ENCODE results near the gene TMCC1. TPM values are rescaled to one million over a fixed set of nuclear protein-coding genes. Genes with fewer than 3 reads are reported as not detected.
"Not testable (repeated sequence)": the region's sequence is repeated elsewhere in the genome, so short reads cannot be mapped to it uniquely, and the experiment has no call there.

TMCC1 gene
- total RNA-seq, 6 experiments from 2014 or later, result 21.7 to 124 (median 25.2) TPM

GRCh38 chr3:129683201-129683600, 210.3 kb downstream of the TMCC1 start:
- Histone ChIP-seq H3K36me3 (no peaks in the 10 kb centered on the region), H3K27me3 (no peaks in the 10 kb centered on the region), H3K4me1 (peaks cover 0 to 20% (median 5%) of the 10 kb centered on the region in 4 donors), H3K27ac (no peak overlapping the region), H3K9me3 (no peaks in the 10 kb centered on the region), H3K4me3 (no peak overlapping the region)
- TF ChIP-seq POLR2A (IDR thresholded peaks at IDR 0.05), result no peak
- TF ChIP-seq, protein P1, sequence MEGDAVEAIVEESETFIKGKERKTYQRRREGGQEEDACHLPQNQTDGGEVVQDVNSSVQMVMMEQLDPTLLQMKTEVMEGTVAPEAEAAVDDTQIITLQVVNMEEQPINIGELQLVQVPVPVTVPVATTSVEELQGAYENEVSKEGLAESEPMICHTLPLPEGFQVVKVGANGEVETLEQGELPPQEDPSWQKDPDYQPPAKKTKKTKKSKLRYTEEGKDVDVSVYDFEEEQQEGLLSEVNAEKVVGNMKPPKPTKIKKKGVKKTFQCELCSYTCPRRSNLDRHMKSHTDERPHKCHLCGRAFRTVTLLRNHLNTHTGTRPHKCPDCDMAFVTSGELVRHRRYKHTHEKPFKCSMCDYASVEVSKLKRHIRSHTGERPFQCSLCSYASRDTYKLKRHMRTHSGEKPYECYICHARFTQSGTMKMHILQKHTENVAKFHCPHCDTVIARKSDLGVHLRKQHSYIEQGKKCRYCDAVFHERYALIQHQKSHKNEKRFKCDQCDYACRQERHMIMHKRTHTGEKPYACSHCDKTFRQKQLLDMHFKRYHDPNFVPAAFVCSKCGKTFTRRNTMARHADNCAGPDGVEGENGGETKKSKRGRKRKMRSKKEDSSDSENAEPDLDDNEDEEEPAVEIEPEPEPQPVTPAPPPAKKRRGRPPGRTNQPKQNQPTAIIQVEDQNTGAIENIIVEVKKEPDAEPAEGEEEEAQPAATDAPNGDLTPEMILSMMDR (IDR thresholded peaks at IDR 0.05), result no peak
- ATAC-seq (no peak), DNase-seq (no peak)
- WGBS (ENCODE audit: insufficient coverage, low coverage, low lambda C conversion rate, missing lambda C conversion rate), result 95% methylated on average over 2 of the region's 2 CpGs
- intact Hi-C loops (cut with DNase I), result no loop called here

DNA sequence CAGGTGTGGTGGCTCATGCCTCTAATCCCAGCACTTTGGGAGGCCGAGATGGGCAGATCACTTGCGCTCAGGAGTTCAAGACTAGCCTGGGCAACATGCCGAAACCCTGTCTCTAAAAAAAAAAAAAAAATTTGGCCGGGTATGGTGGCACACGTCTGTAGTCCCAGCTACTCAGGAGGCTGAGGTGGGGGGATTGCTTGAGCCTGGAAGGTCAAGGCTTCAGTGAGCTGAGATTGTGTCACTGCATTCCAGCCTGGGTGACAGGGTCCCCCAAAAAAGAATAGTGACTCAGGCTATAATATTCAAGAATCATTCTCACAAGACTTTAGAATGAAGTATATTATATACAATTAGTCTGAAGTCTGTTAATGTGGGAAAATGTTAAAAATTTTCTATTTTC, 216.5 kb downstream of the TMCC1 start:
- no peak for DNase-seq
- Histone ChIP-seq H3K36me3 (no peaks in the 10 kb centered on the region), H3K27me3 (no peaks in the 10 kb centered on the region), H3K9me3 (no peaks in the 10 kb centered on the region), H3K27ac (no peak overlapping the region), H3K4me1 (peaks cover 0 to 28% (median under 1%) of the 10 kb centered on the region in 4 donors), H3K4me3 (no peak overlapping the region)
- ATAC-seq, result no peak
- intact Hi-C loops (cut with DNase I), result no loop called here
- WGBS (ENCODE audit: insufficient coverage, low coverage, low lambda C conversion rate, missing lambda C conversion rate), result 90% methylated on average over 5 of the region's 5 CpGs
- no peak for TF ChIP-seq POLR2A (IDR thresholded peaks at IDR 0.05)
- TF ChIP-seq, protein P1 (IDR thresholded peaks at IDR 0.05), result no peak

GRCh38 chr3:129674798-129675123, 218.8 kb downstream of the TMCC1 start:
- peak overlapping the region in 1 of 3 donors; percentile 30 for H3K27ac ChIP-seq
- H3K9me3 ChIP-seq; H3K4me3 ChIP-seq; DNase-seq; H3K27me3 ChIP-seq; intact Hi-C loops (cut with DNase I): not testable (repeated sequence)
- peaks cover 0 to 12% (median 8%) of the 10 kb centered on the region in 4 donors for H3K36me3 ChIP-seq
- ATAC-seq, result peak in 3 of 4 donors; percentile 16 to 55 (median 46)
- H3K4me1 ChIP-seq, result peaks cover 0 to 28% (median under 1%) of the 10 kb centered on the region in 4 donors
- 62% methylated on average over 6 of the region's 9 CpGs for WGBS (ENCODE audit: insufficient coverage, low coverage, low lambda C conversion rate, missing lambda C conversion rate)

DNA sequence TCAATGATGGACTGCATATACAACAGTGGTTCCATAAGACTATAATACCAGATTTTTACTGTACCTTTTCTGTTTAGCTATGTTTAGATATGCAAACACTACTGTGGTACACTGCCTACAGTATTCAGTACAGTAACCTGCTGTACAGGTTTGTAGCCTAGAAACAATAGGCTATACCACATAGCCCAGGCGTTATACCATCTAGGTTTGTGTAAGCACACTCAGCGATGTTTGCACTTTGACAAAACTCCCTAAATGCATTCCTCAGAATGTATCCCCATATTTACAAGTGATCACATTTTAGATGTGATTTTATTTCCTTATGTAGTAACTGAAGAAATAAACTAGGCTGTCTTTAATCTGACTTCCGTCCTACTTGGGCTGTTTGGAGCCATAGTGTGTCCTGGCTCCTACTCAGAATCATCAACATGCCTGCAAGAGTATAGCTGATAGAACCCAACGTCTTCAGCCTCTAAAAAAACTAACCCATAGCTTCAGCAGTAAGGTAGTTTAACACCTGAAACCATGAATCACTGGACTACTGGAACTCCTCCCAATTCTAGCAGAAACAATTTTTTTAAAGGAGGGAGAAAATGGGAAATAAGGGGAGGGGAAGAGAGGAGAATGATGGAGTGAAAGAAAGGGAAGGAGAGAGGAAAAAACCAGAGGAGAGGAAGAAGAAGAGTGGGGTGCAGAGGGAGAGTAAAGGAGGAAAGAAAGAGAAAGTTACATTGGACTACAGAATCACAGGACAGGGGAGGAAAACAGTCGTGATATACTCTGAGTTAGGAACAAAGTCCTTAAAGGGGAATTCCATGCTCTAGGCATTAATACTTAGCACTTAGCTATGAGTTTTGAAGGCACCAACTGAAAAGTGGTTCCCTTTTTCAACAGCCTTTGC, 219.4 kb downstream of the TMCC1 start:
- Histone ChIP-seq H3K9me3 (no peaks in the 10 kb centered on the region), H3K27ac (peak overlapping the region in 2 of 3 donors; percentile 30 to 41), H3K27me3 (no peaks in the 10 kb centered on the region), H3K4me3 (no peak overlapping the region), H3K4me1 (peaks cover 0 to 28% (median under 1%) of the 10 kb centered on the region in 4 donors), H3K36me3 (peaks cover 0 to 17% (median 9%) of the 10 kb centered on the region in 4 donors)
- TF ChIP-seq POLR2A (IDR thresholded peaks at IDR 0.05), result no peak
- ATAC-seq (peak; percentile 70 to 89 (median 85)), DNase-seq (no peak)
- intact Hi-C loops (cut with DNase I), result no loop called here
- WGBS (ENCODE audit: insufficient coverage, low coverage, low lambda C conversion rate, missing lambda C conversion rate), result 45% methylated on average over 5 of the region's 5 CpGs

GRCh38 chr3:129673012-129673411, 220.5 kb downstream of the TMCC1 start:
- H3K4me1 ChIP-seq, result peaks cover 0 to 28% (median under 1%) of the 10 kb centered on the region in 4 donors
- TF ChIP-seq, protein P1 (IDR thresholded peaks at IDR 0.05), result no peak
- TF ChIP-seq POLR2A (IDR thresholded peaks at IDR 0.05), result no peak
- DNase-seq (no peak), ATAC-seq (peak; percentile 56 to 74 (median 62))
- H3K9me3 ChIP-seq, result no peaks in the 10 kb centered on the region
- no peak overlapping the region for H3K4me3 ChIP-seq
- 28% methylated on average over 2 of the region's 2 CpGs for WGBS (ENCODE audit: insufficient coverage, low coverage, low lambda C conversion rate, missing lambda C conversion rate)
- no peaks in the 10 kb centered on the region for H3K27me3 ChIP-seq
- H3K36me3 ChIP-seq, result peaks cover 0 to 24% (median 9%) of the 10 kb centered on the region in 4 donors
- H3K27ac ChIP-seq, result no peak overlapping the region
- intact Hi-C loops (cut with DNase I), result no loop called here

Measured in right lobe of liver (tissue), 6 donors.